ENCODE results near the gene ZSCAN30. TPM values are rescaled to one million over a fixed set of nuclear protein-coding genes. Genes with fewer than 3 reads are reported as not detected.

ZSCAN30 gene
- total RNA-seq, 1 experiment from 2014 or later, result 21.9 TPM

GRCh38 chr18:35267809-35268208, 22.2 kb downstream of the ZSCAN30 start (continued):
- TF ChIP-seq AFF4 (CRISPR knock-in tag; IDR thresholded peaks at IDR 0.05; ENCODE audit: borderline replicate concordance) (no peak), ZSCAN18 (CRISPR knock-in tag; IDR thresholded peaks at IDR 0.05) (no peak), NFE2L1 (CRISPR knock-in tag; IDR thresholded peaks at IDR 0.05) (no peak), USF2 (CRISPR knock-in tag; IDR thresholded peaks at IDR 0.05) (no peak), E2F1 (CRISPR knock-in tag; IDR thresholded peaks at IDR 0.05) (0 out of 2 replicates have a peak, but pooled peaks have one; percentile 28), ARID4B (CRISPR knock-in tag; IDR thresholded peaks at IDR 0.05; ENCODE audit: borderline replicate concordance) (peak; percentile 80; the same call in 1 of the 2 replicates), ATF2 (CRISPR knock-in tag; IDR thresholded peaks at IDR 0.05; ENCODE audit: borderline replicate concordance, low read depth) (no peak), SMAD4 (CRISPR knock-in tag; IDR thresholded peaks at IDR 0.05) (peak; percentile 88), JAZF1 (CRISPR knock-in tag; IDR thresholded peaks at IDR 0.05) (no peak), OVOL2 (CRISPR knock-in tag; IDR thresholded peaks at IDR 0.05; ENCODE audit: borderline replicate concordance) (no peak), ELF4 (CRISPR knock-in tag; IDR thresholded peaks at IDR 0.05; ENCODE audit: low read depth) (no peak), ZNF317 (CRISPR knock-in tag; IDR thresholded peaks at IDR 0.05; ENCODE audit: borderline replicate concordance, low read depth) (0 out of 2 replicates have a peak, but pooled peaks have one; percentile 40), HMGXB4 (CRISPR knock-in tag; IDR thresholded peaks at IDR 0.05) (no peak; the same call in 1 of the 2 replicates), TP53 (CRISPR knock-in tag; IDR thresholded peaks at IDR 0.05) (no peak), EMX1 (CRISPR knock-in tag; IDR thresholded peaks at IDR 0.05) (no peak), ZBTB21 (CRISPR knock-in tag; IDR thresholded peaks at IDR 0.05; ENCODE audit: borderline replicate concordance) (no peak), ZNF423 (CRISPR knock-in tag; IDR thresholded peaks at IDR 0.05) (no peak), NR1H2 (CRISPR knock-in tag; IDR thresholded peaks at IDR 0.05) (0 out of 2 replicates have a peak, but pooled peaks have one; percentile 20), CBFB (CRISPR knock-in tag; IDR thresholded peaks at IDR 0.05; ENCODE audit: low read depth) (no peak), TCF7 (CRISPR knock-in tag; IDR thresholded peaks at IDR 0.05; ENCODE audit: low read depth) (peak; percentile 33; the same call in 1 of the 2 replicates), ZNF671 (CRISPR knock-in tag; IDR thresholded peaks at IDR 0.05) (no peak)
